GM12873 (cell line): Measurements from ENCODE around the gene NTN4.

ENCODE experiments used
- TF ChIP-seq, protein P1 (sequence below): IDR thresholded peaks from 2 replicates; pipeline ENCODE4 v1.5.1; 2012; ENCODE audit warnings: low read depth, mild to moderate bottlenecking, moderate library complexity, low read length, control low read depth; ENCODE audit not compliant: insufficient read depth; ENCODE audit errors: missing control alignments

The NTN4 gene

DNA sequence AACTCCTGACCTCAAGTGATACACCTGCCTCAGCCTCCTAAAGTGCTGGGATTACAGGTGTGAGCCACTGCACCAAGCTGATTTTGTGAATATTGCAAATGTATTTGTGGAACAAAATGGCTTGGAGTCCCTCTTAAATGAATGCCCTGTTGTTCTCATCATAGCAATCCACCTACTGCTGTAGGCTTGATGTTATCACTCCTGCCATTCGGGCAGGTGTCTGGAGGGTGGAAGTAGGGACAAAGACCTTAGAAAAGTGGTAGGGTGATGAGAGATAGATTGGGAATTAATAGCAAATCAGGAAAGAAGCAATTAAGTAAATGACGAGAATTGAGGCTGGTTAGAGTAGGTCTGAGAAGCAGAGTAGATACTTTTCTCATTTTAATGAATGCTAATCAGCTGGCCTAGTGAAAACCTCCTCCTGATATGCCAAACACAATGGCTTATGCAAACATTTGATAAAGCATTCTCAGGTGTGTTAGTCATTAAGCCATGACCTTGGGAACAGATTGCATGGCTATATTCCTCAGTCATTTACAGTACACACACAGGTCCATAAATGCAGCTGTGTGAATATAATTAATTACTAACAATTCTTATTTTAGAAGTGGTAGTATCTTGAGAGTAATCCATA is 178.8 kb downstream of the NTN4 start:
- TF ChIP-seq, protein P1, sequence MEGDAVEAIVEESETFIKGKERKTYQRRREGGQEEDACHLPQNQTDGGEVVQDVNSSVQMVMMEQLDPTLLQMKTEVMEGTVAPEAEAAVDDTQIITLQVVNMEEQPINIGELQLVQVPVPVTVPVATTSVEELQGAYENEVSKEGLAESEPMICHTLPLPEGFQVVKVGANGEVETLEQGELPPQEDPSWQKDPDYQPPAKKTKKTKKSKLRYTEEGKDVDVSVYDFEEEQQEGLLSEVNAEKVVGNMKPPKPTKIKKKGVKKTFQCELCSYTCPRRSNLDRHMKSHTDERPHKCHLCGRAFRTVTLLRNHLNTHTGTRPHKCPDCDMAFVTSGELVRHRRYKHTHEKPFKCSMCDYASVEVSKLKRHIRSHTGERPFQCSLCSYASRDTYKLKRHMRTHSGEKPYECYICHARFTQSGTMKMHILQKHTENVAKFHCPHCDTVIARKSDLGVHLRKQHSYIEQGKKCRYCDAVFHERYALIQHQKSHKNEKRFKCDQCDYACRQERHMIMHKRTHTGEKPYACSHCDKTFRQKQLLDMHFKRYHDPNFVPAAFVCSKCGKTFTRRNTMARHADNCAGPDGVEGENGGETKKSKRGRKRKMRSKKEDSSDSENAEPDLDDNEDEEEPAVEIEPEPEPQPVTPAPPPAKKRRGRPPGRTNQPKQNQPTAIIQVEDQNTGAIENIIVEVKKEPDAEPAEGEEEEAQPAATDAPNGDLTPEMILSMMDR = no peak

DNA sequence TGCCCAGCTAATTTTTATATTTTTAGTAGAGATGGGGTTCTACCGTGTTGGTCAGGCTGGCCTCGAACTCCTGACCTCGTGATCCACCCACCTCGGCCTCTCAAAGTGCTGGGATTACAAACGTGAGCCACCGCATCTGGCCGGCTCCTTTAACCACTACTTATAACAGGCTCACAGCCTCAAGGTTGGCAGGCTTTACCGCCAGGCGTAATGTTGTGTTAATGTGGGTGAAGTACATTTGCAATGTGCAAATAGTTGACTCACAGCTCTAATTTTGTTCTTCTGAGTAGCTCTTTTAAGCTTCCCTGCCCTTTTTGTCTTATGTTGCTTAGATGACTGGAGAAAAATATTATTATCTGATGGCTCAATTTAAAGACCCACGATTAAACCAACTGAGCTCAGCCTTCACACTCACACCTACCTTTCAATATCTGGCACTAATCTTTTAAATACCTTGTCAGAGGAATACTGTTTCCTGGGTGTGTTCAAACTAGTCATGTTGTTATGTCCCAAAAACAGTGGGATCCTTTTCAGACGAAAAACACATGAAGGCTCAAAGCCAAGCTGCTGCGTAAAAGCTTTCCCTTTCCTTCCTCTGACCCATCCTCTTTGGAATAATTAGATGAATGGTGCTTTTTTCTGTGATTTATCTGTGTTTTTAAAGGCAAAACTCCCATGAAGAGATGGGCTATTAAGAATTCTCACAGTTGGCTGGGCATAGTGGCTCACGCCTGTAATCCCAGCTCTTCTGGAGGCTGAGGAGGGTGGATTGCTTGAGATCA is 182.1 kb downstream of the NTN4 start:
- TF ChIP-seq, protein P1 = no peak
